Right lung (tissue), 5 donors: ENCODE results near the gene NGDN. TPM values are rescaled to one million over a fixed set of nuclear protein-coding genes. Genes with fewer than 3 reads are reported as not detected.

ENCODE experiments used
- DNase-seq, 2 donors: peaks; one replicate each; pipeline ENCODE4 v3.0.0-alpha.2; 2013
- polyA plus RNA-seq, 5 donors: library from polyadenylated mRNA; unstranded; fragments of 120-200 nt; gene quantifications; one replicate each; pipeline versions ENCODE4 v1.2.1 to v1.2.3, GENCODE V29; 2013; ENCODE audit warnings: inconsistent platforms in 1 of 5, low replicate concordance in 1 of 5; ENCODE audit not compliant: insufficient read length in 5 of 5, insufficient read depth in 1 of 5

Gene NGDN
- polyA plus RNA-seq, 5 donors = 60.6 to 75.5 (median 64.0) TPM

GRCh38 chr14:23517650-23518326 is 48.3 kb downstream of the NGDN start:
- DNase-seq = no peak

GRCh38 chr14:23518709-23519108 is 49.2 kb downstream of the NGDN start:
- no peak for DNase-seq

- DNase-seq = no peak
Measured at GRCh38 chr14:23520899-23521533, 51.5 kb downstream of the NGDN start.

- no peak for DNase-seq
Measured at GRCh38 chr14:23521785-23522640, 52.5 kb downstream of the NGDN start.

- no peak for DNase-seq
Measured at GRCh38 chr14:23522643-23523198, 53.2 kb downstream of the NGDN start.

GRCh38 chr14:23523229-23524016 is 53.9 kb downstream of the NGDN start:
- no peak for DNase-seq

GRCh38 chr14:23524954-23525353 is 55.5 kb downstream of the NGDN start:
- DNase-seq = no peak

- no peak for DNase-seq
Measured at GRCh38 chr14:23525611-23526010, 56.1 kb downstream of the NGDN start.

Other genes starting within 250 kb of the NGDN start
- gene RNF212B, start 231.8 kb upstream of the NGDN start, polyA plus RNA-seq = 1 to 10 TPM in 2 of 5 donors, under 1 TPM in 2, not detected in 1; 0.65 to 1.6 (median 1.1) TPM
- gene HOMEZ, start 183.6 kb upstream of the NGDN start, polyA plus RNA-seq = 10 to 100 TPM; 15.2 to 19.3 (median 16.4) TPM
- gene PPP1R3E, start 166.8 kb upstream of the NGDN start, polyA plus RNA-seq = 10 to 100 TPM; 18.4 to 24.7 (median 22.0) TPM
- 10 to 100 TPM; 35.9 to 42.0 (median 37.3) TPM for gene BCL2L2, start 162.9 kb upstream of the NGDN start, polyA plus RNA-seq
- gene PABPN1, start 148.2 kb upstream of the NGDN start, polyA plus RNA-seq = 100 to 1,000 TPM; 191 to 227 (median 216) TPM
- 10 to 100 TPM; 26.1 to 41.7 (median 33.6) TPM for gene SLC22A17, start 116.8 kb upstream of the NGDN start, polyA plus RNA-seq
- 10 to 100 TPM; 37.4 to 67.0 (median 49.9) TPM for gene EFS, start 104.5 kb upstream of the NGDN start, polyA plus RNA-seq
- gene IL25, start 96.9 kb upstream of the NGDN start, polyA plus RNA-seq = not detected
- 1 to 10 TPM; 2.3 to 4.9 (median 3.9) TPM for gene CMTM5, start 92.7 kb upstream of the NGDN start, polyA plus RNA-seq
- under 1 TPM in 2 of 5 donors, not detected in 3; 0.03 to 0.18 TPM for gene MYH6, start 61.4 kb upstream of the NGDN start, polyA plus RNA-seq
- 10 to 100 TPM in 1 of 5 donors, under 1 TPM in 4; 0.06 to 22.5 (median 0.27) TPM for gene MYH7, start 34.0 kb upstream of the NGDN start, polyA plus RNA-seq
- 1 to 10 TPM; 4.4 to 6.1 (median 5.0) TPM for gene ZFHX2, start 82.1 kb downstream of the NGDN start, polyA plus RNA-seq
- 10 to 100 TPM; 10.7 to 15.3 (median 12.1) TPM for gene THTPA, start 86.6 kb downstream of the NGDN start, polyA plus RNA-seq
- 10 to 100 TPM; 62.8 to 94.1 (median 78.2) TPM for gene AP1G2, start 98.1 kb downstream of the NGDN start, polyA plus RNA-seq
- gene JPH4, start 109.1 kb downstream of the NGDN start, polyA plus RNA-seq = 1 to 10 TPM in 2 of 5 donors, under 1 TPM in 3; 0.69 to 1.2 (median 0.99) TPM
- under 1 TPM; 0.21 to 0.47 (median 0.37) TPM for gene DHRS2, start 166.7 kb downstream of the NGDN start, polyA plus RNA-seq